Left lobe of liver (tissue), 2 donors: ENCODE measurements around the gene ATP5MC2. TPM values are rescaled to one million over a fixed set of nuclear protein-coding genes. Genes with fewer than 3 reads are reported as not detected.
"Not testable (repeated sequence)": the region's sequence is repeated elsewhere in the genome, so short reads cannot be mapped to it uniquely, and the experiment has no call there.

Experiments used
- ATAC-seq: fragments of 200-7000 bp; cut with Tn5 transposase; one replicate; pipeline ENCODE4 v1.9.1; 2020; ENCODE audit warnings: mild to moderate bottlenecking, moderate library complexity
- DNase-seq: peaks from one replicate; pipeline ENCODE4 v3.0.0-alpha.2; 2020; ENCODE audit warnings: low spot score
- total RNA-seq: library from RNA; stranded (reverse); gene quantifications from one replicate; pipeline ENCODE4 v1.2.1, GENCODE V29; 2021
- donor health status: DM: no; HTN: no; CAD: no; lungs with moderate emphysema.
- donor health status: DM: no; HTN: yes; CAD: no.

ATP5MC2 gene
- total RNA-seq = 118 TPM

- peak; percentile 96 for ATAC-seq
- DNase-seq = peak; percentile 98
Observed at GRCh38 chr12:53675701-53676607, at the start of gene ATP5MC2. ATP5MC2 (minus strand) TSS chr12:53676083; CDS start chr12:53672614, 3,469 bp downstream.

DNA sequence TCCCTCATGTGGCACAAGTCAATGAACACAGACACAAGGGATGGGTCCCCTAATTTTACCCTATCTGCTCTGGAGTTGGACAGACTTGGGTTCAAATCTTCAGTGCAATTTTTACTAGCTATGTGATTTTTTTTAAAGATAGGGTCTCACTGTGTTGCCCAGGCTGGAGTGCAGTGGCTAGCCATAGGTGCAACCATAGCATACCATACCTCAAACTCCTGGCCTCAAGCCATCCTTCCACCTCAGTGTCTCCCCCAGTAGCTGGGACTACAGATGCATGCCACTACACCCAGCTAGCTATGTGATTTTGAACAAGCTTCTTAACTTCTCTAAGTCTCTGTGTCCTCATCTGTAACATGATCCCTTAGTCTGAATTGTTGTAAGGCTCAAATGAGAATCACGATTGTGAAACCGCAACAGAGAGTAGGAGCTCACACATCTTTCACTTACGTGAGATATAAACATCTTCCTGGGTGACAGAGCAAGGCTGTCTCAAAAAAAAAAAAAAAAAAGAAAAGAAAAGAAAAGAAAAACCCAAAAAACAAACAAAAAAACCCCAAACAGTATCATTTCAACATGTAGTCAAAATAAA is 46.7 kb upstream of the ATP5MC2 start:
- ATAC-seq = no peak

GRCh38 chr12:53720946-53721345 is 45.1 kb upstream of the ATP5MC2 start:
- no peak for DNase-seq
- no peak for ATAC-seq

More for the DNA sequence above, 46.7 kb upstream of the ATP5MC2 start:
- no peak for DNase-seq

DNA sequence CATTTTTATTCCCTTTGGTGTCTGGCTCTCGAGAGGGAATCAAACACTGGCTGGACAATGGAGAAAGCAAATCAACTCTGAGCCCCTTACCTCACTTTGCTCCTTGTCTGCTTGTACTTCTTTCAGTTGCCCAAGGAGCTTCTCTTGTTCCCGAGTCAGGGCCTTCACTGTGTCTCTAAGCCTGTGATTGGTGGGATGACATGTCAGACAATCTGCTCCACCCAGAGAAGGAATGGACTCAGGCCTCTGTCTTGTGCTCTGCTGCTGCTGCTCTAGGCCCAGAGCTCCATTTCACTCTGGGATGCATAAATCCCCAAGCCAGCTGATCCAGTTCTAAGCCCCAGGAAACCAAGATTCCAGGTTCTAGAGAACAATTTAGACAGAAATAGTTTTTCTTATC is 43.8 kb upstream of the ATP5MC2 start:
- no peak for ATAC-seq
- no peak for DNase-seq

- not testable (repeated sequence) for DNase-seq, ATAC-seq
Observed at GRCh38 chr12:53718567-53718966, 42.7 kb upstream of the ATP5MC2 start.

DNA sequence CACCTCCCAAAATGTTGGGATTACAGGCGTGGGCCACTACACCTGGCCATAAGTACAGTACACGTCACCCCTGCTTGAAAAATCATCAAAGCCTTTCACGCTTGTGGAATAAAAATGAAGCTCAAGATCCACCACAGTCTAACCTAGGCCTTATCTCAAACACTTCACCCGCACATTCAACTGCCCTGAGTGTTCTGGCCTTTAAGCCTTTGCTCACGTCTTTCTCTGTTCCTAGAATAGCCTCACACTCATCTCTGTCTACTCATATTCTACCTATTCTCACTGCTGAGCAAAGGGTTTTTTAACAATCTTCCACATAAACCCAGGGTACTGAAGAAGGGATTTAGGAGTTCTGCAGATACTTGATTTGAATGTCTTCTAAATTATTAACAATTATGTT is 41.4 kb upstream of the ATP5MC2 start:
- ATAC-seq = no peak
- no peak for DNase-seq

GRCh38 chr12:53714004-53714403 is 38.1 kb upstream of the ATP5MC2 start:
- DNase-seq (no peak), ATAC-seq (no peak)

GRCh38 chr12:53713516-53713915 is 37.6 kb upstream of the ATP5MC2 start:
- no peak for DNase-seq
- ATAC-seq = no peak

DNA sequence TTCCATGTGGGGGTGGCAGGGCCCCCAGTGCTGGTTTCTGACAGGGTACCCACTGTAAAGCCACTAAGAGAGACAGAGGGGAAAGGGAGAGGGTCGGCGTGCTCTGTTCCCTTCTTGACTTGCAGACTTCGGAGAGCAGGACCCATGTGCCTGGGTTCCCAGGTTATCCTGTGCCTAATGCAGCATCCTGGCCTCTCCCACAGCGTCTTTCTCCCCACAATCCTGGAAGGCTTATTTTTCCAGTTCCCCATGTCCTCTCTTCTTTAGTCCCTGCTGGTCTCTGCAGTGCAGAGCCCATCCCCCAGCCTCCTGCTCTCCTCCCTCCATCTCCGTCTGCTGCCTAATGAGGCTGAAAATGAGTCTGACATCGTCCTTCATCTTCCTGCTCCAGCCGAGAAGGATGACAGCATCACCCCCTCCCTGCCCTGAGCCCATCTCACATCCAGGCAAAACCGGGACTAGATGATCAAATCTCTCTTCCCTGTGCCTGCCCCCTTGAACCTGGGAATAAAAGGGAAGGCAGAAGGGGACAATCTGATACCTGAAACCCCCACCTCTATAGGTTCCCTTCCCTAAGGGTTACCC is 36.3 kb upstream of the ATP5MC2 start:
- ATAC-seq (no peak), DNase-seq (no peak)

DNA sequence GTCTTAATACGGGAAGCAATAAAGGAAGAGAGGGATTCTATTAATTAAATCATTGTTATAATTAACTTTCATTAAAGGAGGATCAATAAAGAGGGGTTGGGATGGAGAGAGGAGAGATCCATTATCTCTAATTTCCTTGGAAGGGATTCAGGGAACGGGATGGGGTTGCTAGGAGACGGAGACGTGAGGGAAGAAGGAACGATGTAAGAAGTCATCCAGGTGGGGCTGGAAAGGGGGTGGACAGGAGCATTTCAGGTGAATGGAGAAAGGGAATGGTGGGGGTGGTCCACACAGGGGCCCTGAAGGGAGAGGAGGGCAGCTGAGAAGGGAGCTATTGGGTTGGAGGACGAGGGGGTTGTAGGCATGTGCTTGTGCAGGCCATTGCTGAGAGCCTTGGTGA is 34.2 kb upstream of the ATP5MC2 start:
- no peak for DNase-seq

DNA sequence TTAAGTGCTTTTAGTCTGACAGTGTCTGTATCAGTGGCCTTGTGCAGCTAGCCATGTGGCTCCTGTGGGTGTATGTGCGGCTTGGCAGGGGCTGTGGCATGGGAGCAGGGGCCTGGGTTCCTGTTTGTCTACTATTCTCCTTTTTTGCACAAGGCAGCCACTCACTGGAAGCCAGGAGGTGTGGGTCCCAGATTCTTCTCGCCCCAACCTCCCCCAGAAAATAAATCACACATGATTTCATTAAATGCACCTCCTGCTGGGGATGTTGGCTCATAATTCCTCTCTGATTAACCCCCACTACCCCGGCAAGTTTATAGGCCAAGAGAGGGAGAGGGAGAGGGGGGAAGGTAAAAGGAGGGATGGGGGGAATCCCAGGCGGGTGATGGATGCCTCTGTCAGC is 33.8 kb upstream of the ATP5MC2 start:
- no peak for ATAC-seq
- DNase-seq = no peak

More for the DNA sequence above, 34.2 kb upstream of the ATP5MC2 start:
- ATAC-seq = no peak

DNA sequence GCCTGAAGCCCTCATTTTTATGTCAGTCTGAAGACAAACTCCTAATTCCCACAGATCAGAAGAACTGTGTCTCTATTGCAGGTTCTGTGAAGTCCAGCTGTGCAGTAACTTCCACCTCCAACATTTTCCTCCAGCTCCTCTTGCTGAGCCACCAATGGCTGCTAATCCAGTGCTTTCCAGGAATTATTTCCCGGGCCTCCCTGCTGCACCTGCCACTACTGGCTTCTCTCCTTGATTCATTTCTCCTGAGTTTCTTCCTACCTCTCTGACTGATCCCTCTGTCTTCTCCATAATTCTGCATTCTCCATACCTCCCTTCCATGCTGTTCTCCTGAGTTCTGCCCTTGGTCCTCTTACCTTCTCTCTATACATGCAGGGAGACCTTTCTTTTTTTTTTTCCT is 30.2 kb upstream of the ATP5MC2 start:
- ATAC-seq = no peak

DNA sequence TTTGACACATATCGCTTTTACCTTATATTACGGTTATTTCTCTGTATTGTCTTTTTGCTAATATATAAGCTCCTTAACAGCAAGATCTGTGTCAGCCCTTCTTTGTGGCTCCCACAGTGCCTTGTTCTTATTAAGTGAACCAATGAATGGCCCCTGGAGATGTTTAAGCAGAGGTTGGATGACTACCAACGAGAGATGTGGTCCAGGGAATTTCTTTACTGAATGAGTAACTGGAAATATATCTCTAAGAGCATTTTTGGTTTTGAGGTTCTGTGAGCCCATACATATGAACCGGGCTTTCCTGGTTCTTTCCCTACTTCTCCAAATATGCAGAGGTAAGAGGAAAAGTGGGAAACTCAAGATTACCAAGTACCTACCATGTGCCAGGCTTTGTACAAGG is 27.9 kb upstream of the ATP5MC2 start:
- no peak for DNase-seq
- no peak for ATAC-seq

More for the DNA sequence above, 30.2 kb upstream of the ATP5MC2 start:
- no peak for DNase-seq

- DNase-seq (peak; percentile 81), ATAC-seq (peak; percentile 99)
Observed at GRCh38 chr12:53701518-53702264, 25.8 kb upstream of the ATP5MC2 start.

GRCh38 chr12:53700567-53700966 is 24.7 kb upstream of the ATP5MC2 start:
- ATAC-seq (no peak), DNase-seq (no peak)

DNA sequence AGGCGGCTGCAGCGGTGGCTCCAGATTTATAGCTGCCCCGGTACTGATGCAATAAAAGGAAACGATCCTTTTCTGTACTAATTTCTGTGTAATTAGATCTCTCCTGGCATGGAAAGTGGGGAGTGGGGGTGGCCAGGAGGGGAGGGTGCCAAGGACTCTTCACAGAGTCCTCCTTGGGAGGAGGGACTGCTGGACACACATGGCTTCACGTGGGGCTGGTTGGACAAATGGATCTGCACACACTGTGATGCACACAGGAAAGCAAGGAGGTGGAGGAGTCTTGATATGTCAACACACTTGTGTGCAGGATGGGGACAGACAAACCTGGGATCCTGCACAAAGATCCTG is 23.8 kb upstream of the ATP5MC2 start:
- ATAC-seq (no peak), DNase-seq (no peak)

GRCh38 chr12:53698948-53699677 is 23.2 kb upstream of the ATP5MC2 start:
- DNase-seq = no peak
- ATAC-seq = no peak

GRCh38 chr12:53696655-53697331 is 20.9 kb upstream of the ATP5MC2 start:
- ATAC-seq (no peak), DNase-seq (no peak)

GRCh38 chr12:53696285-53696654 is 20.4 kb upstream of the ATP5MC2 start:
- DNase-seq (peak; percentile 66), ATAC-seq (peak; percentile 96)
